IPS-NIHi11 (cell line): Measurements from ENCODE around the gene TBC1D28.
"Not testable (repeated sequence)": the region's sequence is repeated elsewhere in the genome, so short reads cannot be mapped to it uniquely, and the experiment has no call there.

Experiments
- DNase-seq: peaks from one replicate; pipeline ENCODE4 v3.0.0; 2012; ENCODE audit warnings: mixed read lengths, low spot score

TBC1D28 gene

DNA sequence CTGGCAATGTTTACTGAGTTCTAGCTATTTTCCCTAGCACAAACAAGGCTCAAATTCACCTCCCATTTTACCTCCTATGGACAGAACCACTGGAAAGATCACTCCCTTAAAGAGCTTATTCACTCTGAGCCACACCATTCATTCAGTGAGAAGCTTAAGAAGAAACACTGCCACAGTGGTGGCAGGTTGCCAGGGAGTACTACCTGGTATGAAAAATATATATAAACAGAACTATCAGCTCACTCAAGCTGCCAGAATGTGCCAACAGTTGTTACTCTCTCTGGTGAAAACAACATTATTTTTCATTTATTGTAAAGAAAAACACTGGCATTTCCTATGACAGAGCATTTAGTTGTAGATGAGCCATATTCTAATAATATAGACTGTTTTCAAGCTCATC lies 31.2 kb downstream of the TBC1D28 start:
- not testable (repeated sequence) for DNase-seq

DNA sequence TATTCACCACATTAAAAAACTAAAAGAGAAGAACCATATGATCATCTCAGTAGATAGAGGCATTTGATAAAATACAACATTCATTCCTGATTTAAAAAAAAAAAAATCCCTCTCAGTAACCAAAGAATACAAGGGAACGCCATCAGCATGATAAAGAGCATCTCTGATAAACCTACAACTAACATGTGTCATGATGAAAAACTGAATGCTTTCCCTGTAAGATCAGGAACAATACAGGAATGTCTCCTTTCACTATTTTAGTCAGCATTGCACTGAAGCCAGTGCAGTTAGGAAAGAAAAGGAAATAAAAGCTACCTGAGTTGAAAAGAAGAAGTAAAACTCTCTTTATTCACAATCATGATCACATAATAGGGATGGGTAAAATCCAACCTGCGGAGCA lies 51.1 kb downstream of the TBC1D28 start:
- not testable (repeated sequence) for DNase-seq
